Activated CD8-positive, alpha-beta memory T cell treated with anti-CD3 and anti-CD28 coated beads for 48 hours (primary cell): ENCODE measurements around the gene OLFML2A.

Experiments used
- DNase-seq, 3 experiments: peaks; one replicate each; pipeline ENCODE4 v3.0.0-alpha.2; 2020; ENCODE audit warnings: low read depth in 2 of 3, low spot score in 2 of 3

The OLFML2A gene

DNA sequence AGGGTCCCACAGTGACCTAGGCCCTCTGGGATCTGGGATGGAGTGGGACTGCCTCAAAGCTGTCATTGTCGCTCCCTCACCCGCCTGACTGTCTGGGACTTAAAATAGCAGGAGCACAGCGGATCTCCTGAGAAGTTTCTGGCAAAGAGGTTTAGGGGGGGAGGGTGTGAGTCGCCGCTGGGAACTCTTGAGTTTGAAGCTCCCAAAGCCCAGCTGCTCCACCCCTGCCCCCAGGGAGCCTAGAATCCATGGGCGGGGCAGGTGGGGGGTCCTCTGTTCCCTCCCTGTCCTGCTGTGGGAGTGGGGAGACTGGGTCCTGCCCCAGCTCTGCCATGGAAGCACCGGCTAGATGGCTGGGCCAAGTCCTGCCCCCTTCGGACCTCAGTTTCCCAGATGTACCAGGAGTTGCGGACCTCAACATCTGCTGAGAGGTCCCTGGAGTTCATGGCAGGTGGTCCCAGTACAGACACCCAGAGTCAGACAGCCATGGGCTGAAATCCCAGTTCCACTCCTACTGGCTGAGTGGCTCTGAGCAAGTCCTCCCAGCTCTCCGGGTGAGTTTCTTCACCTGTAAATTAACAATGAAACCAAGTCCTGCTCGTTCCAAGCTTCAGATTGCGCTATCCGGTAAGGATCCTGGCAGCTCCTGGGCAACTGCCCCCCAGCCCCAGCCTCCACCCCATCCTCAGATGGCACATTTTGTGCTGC is 75.3 kb downstream of the OLFML2A start:
- no peak for DNase-seq

DNA sequence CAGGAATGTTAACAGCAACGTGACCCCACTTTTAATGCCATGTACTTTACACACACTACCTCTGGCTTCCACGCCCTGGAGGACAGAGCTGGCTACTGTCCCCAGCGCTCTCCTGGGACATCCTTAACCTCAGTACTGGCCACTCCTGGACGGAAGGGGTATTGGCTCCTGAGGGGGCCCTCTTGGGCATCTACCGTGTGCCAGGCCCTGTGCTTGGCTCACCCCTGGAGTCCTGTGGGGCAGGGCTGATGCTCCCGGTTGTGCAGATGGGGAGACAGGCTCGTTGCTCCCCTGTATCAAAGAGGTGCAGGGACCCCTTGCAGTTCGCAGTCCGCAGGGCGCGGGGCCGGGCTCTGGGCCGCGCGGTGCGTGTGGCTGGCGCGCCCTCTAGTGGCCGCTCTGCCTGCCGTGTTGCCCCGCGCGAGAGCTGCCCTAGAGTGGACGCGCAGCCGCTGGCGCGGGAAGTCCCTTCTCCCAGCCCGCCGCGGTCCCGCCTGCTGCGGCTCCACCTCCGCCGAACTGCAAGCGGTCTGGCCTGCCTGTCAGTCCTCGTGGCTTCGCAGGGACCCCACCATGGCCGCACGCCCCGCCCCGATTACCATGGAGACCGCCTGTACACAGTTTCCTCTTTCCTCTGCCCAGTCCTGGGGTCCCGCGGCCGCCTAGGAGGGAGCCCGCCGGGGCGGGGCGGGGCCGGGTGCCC is 76.0 kb downstream of the OLFML2A start, which contains the start of gene WDR38:
Gene WDR38, plus strand, starts transcription at position 632 of the 703 bp plus-strand sequence. CDS start 72 bp downstream, outside the sequence.
- DNase-seq: peak; percentile 67 to 82 (median 69)

DNA sequence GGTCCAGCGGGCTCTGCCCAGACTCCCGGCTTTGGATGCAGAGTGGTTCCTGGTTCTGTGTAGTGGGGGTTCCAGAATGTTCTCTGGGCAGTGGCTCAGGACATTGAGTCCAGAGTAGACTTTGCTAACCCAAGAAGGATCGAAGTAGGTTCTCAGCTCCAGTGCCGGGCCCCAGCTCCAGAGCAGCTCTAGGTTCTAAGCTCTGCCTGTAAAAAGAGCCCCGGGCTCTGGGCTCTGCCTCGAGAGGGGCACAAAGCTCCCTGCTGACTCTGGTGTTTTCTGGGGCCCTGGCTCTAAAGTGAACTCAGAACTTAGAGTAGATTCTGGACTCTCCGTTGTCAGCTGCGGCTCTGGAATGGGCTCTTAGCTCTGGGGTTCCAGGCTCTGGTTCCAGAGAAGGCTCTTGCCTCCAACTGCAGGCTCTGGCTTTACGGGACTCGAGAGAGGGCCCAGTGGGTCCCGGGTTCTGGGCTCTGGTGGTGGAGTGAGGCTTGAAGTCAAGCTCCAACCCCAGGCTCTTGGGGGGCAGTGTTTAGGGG is 76.7 kb downstream of the OLFML2A start:
- DNase-seq: no peak

DNA sequence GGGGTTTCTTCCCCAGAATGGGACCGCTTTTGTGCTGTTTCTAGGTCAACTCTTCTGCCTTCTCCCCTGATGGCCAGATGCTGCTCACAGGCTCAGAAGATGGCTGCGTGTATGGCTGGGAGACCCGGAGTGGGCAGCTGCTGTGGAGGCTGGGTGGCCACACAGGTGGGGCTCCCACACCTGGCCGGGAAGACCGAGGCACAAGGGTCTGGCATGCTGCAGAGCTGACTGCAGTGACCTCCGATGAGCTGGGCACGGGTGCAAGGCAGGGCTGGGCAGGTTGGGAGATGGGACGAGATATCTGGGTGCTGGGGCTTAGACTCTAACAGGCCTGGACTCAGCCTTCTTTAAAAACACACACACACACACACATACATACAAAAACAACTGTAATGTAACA is 77.2 kb downstream of the OLFML2A start:
- DNase-seq: no peak

DNA sequence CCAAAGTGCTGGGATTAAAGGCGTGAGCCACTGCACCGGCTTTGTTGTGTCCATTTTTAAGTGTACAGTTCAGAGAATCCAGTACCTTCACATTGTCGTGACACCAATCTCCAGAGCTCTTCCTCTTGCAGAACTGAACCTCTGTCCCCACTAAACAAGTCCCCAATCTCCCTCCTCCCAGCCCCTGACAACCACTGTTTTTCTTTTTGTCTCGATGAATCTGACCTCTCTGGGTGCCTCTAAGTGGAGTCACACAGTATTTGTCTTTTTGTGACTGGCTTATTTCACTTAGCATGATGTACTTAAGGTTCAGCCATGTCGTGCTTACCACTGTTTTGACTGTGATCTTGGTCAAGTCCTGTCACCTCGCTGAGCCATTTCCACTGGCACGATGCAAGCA is 77.9 kb downstream of the OLFML2A start:
- DNase-seq: no peak

GRCh38 chr9:124855566-124855943 is 78.6 kb downstream of the OLFML2A start:
- DNase-seq: no peak

GRCh38 chr9:124855944-124856765 is 79.2 kb downstream of the OLFML2A start:
- DNase-seq: no peak

GRCh38 chr9:124857533-124858162 is 80.7 kb downstream of the OLFML2A start:
- no peak for DNase-seq

DNA sequence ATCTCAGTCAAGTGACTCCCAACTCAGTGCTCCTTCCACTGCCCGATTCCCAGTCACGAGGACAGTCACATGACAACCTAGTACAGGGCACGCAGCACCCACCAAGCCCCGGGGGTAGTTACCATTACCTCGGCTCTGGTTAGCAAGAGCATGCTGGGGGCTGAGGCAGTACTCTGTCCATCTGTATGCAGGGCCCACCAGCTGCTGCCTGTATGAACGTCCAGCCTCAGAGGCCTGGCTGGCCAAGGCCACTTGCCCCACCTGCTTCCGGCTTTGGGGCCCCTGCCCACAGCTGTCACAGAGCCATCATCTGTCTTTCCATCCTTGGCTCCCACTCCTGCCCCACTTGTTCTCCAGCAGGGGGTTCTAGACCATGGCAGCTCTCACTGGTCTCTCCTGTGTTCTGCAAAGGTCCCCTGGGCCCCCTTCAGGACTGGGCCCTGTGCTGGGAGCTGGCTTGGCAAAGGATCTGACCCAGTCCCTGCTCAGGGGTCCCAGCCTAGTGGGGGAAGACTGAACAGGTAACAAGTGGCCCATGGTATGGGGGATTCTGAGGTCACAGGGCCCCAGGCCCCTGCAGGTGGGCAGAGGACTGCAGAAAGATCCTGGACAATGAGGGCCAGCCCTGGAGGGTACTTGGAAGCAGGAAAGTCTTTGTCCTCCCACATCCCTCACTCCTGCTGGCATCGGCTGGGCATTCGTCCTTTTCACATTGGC is 81.6 kb downstream of the OLFML2A start:
- DNase-seq: no peak

- no peak for DNase-seq
These were observed 83.1 kb downstream of the OLFML2A start for GRCh38 chr9:124859803-124860581.

- no peak for DNase-seq
These were observed 83.8 kb downstream of the OLFML2A start for GRCh38 chr9:124860582-124861341.

- DNase-seq: peak; percentile 83 to 93 (median 86)
These were observed 84.7 kb downstream of the OLFML2A start, which contains the start of the genes ARPC5L and RPL35 for GRCh38 chr9:124861342-124862229. ARPC5L (plus strand) TSS chr9:124862130; CDS start chr9:124869291, 7,161 bp downstream. RPL35 (minus strand) TSS chr9:124861957; CDS start chr9:124861912, 45 bp downstream.

GRCh38 chr9:124863371-124863871 is 86.5 kb downstream of the OLFML2A start:
- DNase-seq: no peak
